BLaER1 treated with 17β-estradiol and CSF1 and Interleukin-3, amounts not matched to agents 10 nM and 100 nM (cell line): ENCODE measurements around the gene ATXN1.
"Not testable (repeated sequence)": the region's sequence is repeated elsewhere in the genome, so short reads cannot be mapped to it uniquely, and the experiment has no call there.

Experiments used
- H3K27ac ChIP-seq, 11 experiments: shearing (Covaris generic); formaldehyde crosslinking; 2 replicates each; pipeline ENCODE4 v1.8.1; 2022
- H3K27me3 ChIP-seq, 11 experiments: shearing (Covaris generic); formaldehyde crosslinking; 2 replicates each; pipeline ENCODE4 v1.8.1; 2022
- H3K36me3 ChIP-seq, 11 experiments: shearing (Covaris generic); formaldehyde crosslinking; 2 replicates each; pipeline ENCODE4 v1.8.1; 2022
- H3K4me1 ChIP-seq, 10 experiments: shearing (Covaris generic); formaldehyde crosslinking; 2 replicates each; pipeline ENCODE4 v1.8.1; 2022
- H3K4me2 ChIP-seq, 11 experiments: shearing (Covaris generic); formaldehyde crosslinking; 2 replicates each; pipeline ENCODE4 v1.8.1; 2022
- H3K4me3 ChIP-seq, 10 experiments: shearing (Covaris generic); formaldehyde crosslinking; 2 replicates each; pipeline ENCODE4 v1.8.1; 2022
- H3K9ac ChIP-seq, 11 experiments: shearing (Covaris generic); formaldehyde crosslinking; 2 replicates each; pipeline ENCODE4 v1.8.1; 2022
- H3K9me3 ChIP-seq, 11 experiments: shearing (Covaris generic); formaldehyde crosslinking; replicated peaks in 1 of 11; 2 replicates each; pipeline ENCODE4 v1.8.1; 2022
- H4K20me1 ChIP-seq, 11 experiments: shearing (Covaris generic); formaldehyde crosslinking; 2 replicates each; pipeline ENCODE4 v1.8.1; 2022
- Cebpa-rat ChIP-seq, 11 experiments: shearing (Covaris generic); IDR thresholded peaks; 2 replicates each; pipeline ENCODE4 v1.8.1; 2022

ATXN1 gene

GRCh38 chr6:16618962-16619361 lies 142.3 kb downstream of the ATXN1 start:
- no peak overlapping the region for H3K4me2 ChIP-seq
- no peak for TF ChIP-seq Cebpa-rat (IDR thresholded peaks at IDR 0.05)
- H3K4me3 ChIP-seq, result no peak overlapping the region
- H3K9ac ChIP-seq, result no peak overlapping the region
- H3K9me3 ChIP-seq, result no peaks in the 10 kb centered on the region
- peaks cover 0 to 24% (median 0%) of the 10 kb centered on the region in 11 experiments; a peak in 3 of 22 replicates for H3K36me3 ChIP-seq
- peaks cover 0 to 50% (median 0%) of the 10 kb centered on the region in 11 experiments; a peak in 4 of 22 replicates for H4K20me1 ChIP-seq
- H3K27me3 ChIP-seq, result no peaks in the 10 kb centered on the region
- H3K4me1 ChIP-seq, result no peaks in the 10 kb centered on the region
- no peak overlapping the region for H3K27ac ChIP-seq

DNA sequence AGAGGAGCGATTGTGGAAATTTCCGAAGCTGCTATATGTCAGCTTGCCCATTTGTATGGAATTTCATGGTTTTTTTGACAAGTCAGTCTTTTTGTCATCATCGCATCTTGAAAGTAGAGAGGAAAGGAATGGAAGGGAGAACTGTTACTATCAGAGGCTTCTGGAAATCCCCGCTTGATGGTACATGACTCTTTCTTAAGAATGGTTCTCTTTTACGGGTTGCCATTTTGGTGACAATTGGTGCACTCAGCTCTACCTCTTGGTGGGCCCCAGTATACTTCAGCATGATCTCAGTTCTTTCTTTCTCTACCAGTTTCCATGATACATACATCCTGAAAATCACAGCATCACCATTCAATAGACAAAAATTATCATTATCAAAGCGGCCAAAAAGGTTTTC lies 146.0 kb downstream of the ATXN1 start:
- H3K4me2 ChIP-seq, H3K4me1 ChIP-seq, H3K27me3 ChIP-seq, H3K4me3 ChIP-seq, H3K27ac ChIP-seq, H3K9ac ChIP-seq, H3K9me3 ChIP-seq: not testable (repeated sequence)
- Histone ChIP-seq H3K36me3 (peaks cover 0 to 36% (median 0%) of the 10 kb centered on the region in 11 experiments; a peak in 3 of 22 replicates), H4K20me1 (peaks cover 0 to 29% (median 0%) of the 10 kb centered on the region in 11 experiments; a peak in 3 of 22 replicates)

DNA sequence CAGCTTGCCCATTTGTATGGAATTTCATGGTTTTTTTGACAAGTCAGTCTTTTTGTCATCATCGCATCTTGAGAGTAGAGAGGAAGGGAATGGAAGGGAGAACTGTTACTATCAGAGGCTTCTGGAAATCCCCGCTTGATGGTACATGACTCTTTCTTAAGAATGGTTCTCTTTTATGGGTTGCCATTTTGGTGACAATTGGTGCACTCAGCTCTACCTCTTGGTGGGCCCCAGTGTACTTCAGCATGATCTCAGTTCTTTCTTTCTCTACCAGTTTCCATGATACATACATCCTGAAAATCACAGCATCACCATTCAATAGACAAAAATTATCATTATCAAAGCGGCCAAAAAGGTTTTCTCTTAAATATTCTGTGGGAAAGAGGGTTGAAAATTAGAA lies 147.1 kb downstream of the ATXN1 start:
- H3K9me3 ChIP-seq, H3K4me3 ChIP-seq, H3K27me3 ChIP-seq, H3K27ac ChIP-seq, H3K9ac ChIP-seq, H3K4me1 ChIP-seq, H3K4me2 ChIP-seq: not testable (repeated sequence)
- Histone ChIP-seq H4K20me1 (peaks cover 0 to 26% (median 0%) of the 10 kb centered on the region in 11 experiments; a peak in 4 of 22 replicates), H3K36me3 (peaks cover 0 to 44% (median 0%) of the 10 kb centered on the region in 11 experiments; a peak in 4 of 22 replicates)

DNA sequence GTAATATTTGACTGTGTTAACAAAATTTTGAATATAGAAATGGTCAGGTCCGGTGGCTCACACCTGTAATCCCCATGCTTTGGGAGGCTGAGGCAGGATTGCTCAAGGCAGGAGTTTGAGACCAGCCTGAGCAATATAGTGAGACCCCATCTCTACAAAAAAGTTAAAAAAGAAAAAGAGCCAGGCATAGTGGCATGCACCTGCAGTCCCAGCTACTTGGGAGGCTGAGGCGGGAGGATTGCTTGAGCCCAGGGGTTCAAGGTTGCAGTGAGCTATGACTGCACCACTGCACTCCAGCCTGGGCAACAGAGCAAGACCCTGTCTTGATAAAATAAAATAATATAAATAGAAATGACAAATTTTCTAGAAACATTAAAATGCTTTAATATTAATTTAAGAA lies 147.8 kb downstream of the ATXN1 start:
- not testable (repeated sequence) for H3K9me3 ChIP-seq, H3K4me1 ChIP-seq, H3K4me3 ChIP-seq, H3K27me3 ChIP-seq, H3K9ac ChIP-seq, H3K27ac ChIP-seq, H3K4me2 ChIP-seq
- Histone ChIP-seq H4K20me1 (peaks cover 0 to 25% (median 0%) of the 10 kb centered on the region in 11 experiments; a peak in 4 of 22 replicates), H3K36me3 (peaks cover 0 to 50% (median 0%) of the 10 kb centered on the region in 11 experiments; a peak in 4 of 22 replicates)

DNA sequence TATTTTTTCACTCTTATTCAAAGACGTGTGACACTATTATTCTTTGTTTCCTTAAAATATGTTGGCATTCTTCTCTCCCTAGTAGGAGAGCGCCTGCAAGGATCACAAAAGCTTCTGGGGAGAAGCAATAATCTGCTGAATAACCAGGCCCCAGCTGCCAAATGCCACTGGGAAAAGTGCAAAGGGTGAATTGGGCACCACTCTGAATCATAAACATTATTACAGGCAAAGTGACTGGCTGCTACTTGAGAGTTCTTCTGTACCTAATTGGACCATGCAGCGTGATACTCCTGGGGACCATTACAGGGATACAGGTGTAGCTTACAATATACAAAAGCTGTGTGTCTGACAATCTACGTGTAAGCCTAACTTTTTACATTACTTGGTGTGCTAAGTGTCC lies 152.8 kb downstream of the ATXN1 start:
- no peaks in the 10 kb centered on the region for H3K4me1 ChIP-seq
- H3K4me2 ChIP-seq, result no peak overlapping the region
- H3K9me3 ChIP-seq, result peaks cover 0 to 7% (median 0%) of the 10 kb centered on the region in 11 experiments; a peak in 2 of 22 replicates
- no peak overlapping the region for H3K27ac ChIP-seq
- H4K20me1 ChIP-seq, result peaks cover 0 to 39% (median 0%) of the 10 kb centered on the region in 11 experiments; a peak in 6 of 22 replicates
- no peak overlapping the region for H3K9ac ChIP-seq
- H3K36me3 ChIP-seq, result peaks cover 0 to 82% (median 0%) of the 10 kb centered on the region in 11 experiments; a peak in 9 of 22 replicates
- peaks cover 0 to 5% (median 0%) of the 10 kb centered on the region in 11 experiments; a peak in 2 of 22 replicates for H3K27me3 ChIP-seq
- no peak for TF ChIP-seq Cebpa-rat (IDR thresholded peaks at IDR 0.05)
- H3K4me3 ChIP-seq, result no peak overlapping the region

GRCh38 chr6:16602035-16602434 lies 159.2 kb downstream of the ATXN1 start:
- H3K4me3 ChIP-seq, result no peak overlapping the region
- H4K20me1 ChIP-seq, result peaks cover 0 to 80% (median under 1%) of the 10 kb centered on the region in 11 experiments; a peak in 7 of 22 replicates
- peaks cover 16 to 49% (median 33%) of the 10 kb centered on the region in 10 experiments for H3K4me1 ChIP-seq
- H3K4me2 ChIP-seq, result peak overlapping the region in 4 of 11 experiments; percentile 3 to 24 (median 12); a peak in 2 of 22 replicates
- TF ChIP-seq Cebpa-rat (IDR thresholded peaks at IDR 0.05), result no peak
- no peak overlapping the region for H3K27ac ChIP-seq
- H3K9ac ChIP-seq, result no peak overlapping the region
- H3K9me3 ChIP-seq, result peaks cover 0 to 21% (median 0%) of the 10 kb centered on the region in 11 experiments; a peak in 6 of 22 replicates
- H3K27me3 ChIP-seq, result peaks cover 0 to 37% (median 0%) of the 10 kb centered on the region in 11 experiments; a peak in 9 of 22 replicates
- peaks cover 0 to 76% (median 0%) of the 10 kb centered on the region in 11 experiments; a peak in 8 of 22 replicates for H3K36me3 ChIP-seq

DNA sequence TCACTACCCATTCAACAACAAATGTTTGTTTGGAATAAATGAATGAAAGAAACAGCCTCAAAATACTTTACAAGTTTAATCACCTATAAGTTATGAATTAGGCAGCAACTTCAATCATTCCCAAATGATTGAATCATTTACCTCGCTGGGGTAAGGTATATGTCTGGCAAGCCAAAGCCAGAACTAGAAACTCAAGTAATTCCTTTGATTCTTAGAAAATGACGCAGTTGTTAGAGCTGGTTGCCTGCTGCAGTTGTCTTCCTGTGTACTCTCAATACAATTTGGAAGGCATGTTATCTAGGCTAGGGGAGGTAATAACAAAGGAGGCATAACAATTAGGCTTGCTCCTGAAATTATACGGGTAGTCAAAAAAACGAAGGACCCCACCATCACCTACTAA lies 160.6 kb downstream of the ATXN1 start:
- peaks cover 0 to 94% (median 3%) of the 10 kb centered on the region in 11 experiments; a peak in 8 of 22 replicates for H4K20me1 ChIP-seq
- peaks cover 0 to 73% (median 0%) of the 10 kb centered on the region in 11 experiments; a peak in 8 of 22 replicates for H3K36me3 ChIP-seq
- H3K4me1 ChIP-seq, result peaks cover 21 to 63% (median 46%) of the 10 kb centered on the region in 10 experiments
- no peak overlapping the region for H3K4me3 ChIP-seq
- no peak overlapping the region for H3K27ac ChIP-seq
- peak overlapping the region; percentile 6 to 68 (median 55); a peak in 19 of 22 replicates for H3K4me2 ChIP-seq
- H3K27me3 ChIP-seq, result peaks cover 0 to 45% (median 0%) of the 10 kb centered on the region in 11 experiments; a peak in 9 of 22 replicates
- no peak for TF ChIP-seq Cebpa-rat (IDR thresholded peaks at IDR 0.05)
- H3K9ac ChIP-seq, result no peak overlapping the region
- peaks cover 0 to 21% (median 0%) of the 10 kb centered on the region in 11 experiments; a peak in 6 of 22 replicates for H3K9me3 ChIP-seq

DNA sequence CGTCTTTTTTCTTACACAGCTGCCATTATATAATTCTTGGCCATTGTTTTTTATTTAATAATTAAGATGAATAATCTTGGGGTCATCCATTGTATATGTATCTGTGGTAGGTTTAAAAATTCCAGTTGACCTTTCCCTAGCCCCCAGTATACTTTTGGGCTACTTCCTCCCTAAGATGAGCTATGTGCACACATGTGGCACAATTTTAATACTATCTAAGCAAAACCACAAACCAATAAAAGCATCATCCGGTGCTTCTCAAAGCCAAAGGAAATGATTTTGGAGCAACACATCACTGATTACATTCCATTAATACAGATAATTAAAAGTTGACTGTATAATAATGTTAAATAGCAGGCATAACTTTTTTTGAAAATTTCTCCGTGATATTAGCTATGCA lies 161.2 kb downstream of the ATXN1 start:
- H3K4me2 ChIP-seq, result peak overlapping the region; percentile 6 to 68 (median 55); a peak in 21 of 22 replicates
- H3K9me3 ChIP-seq, result peaks cover 0 to 21% (median 0%) of the 10 kb centered on the region in 11 experiments; a peak in 6 of 22 replicates
- H3K27ac ChIP-seq, result no peak overlapping the region
- H3K9ac ChIP-seq, result no peak overlapping the region
- no peak overlapping the region for H3K4me3 ChIP-seq
- peaks cover 28 to 69% (median 53%) of the 10 kb centered on the region in 10 experiments for H3K4me1 ChIP-seq
- peaks cover 0 to 45% (median 0%) of the 10 kb centered on the region in 11 experiments; a peak in 9 of 22 replicates for H3K27me3 ChIP-seq
- peaks cover 0 to 96% (median 3%) of the 10 kb centered on the region in 11 experiments; a peak in 8 of 22 replicates for H4K20me1 ChIP-seq
- peaks cover 0 to 70% (median 0%) of the 10 kb centered on the region in 11 experiments; a peak in 8 of 22 replicates for H3K36me3 ChIP-seq
- no peak for TF ChIP-seq Cebpa-rat (IDR thresholded peaks at IDR 0.05)

DNA sequence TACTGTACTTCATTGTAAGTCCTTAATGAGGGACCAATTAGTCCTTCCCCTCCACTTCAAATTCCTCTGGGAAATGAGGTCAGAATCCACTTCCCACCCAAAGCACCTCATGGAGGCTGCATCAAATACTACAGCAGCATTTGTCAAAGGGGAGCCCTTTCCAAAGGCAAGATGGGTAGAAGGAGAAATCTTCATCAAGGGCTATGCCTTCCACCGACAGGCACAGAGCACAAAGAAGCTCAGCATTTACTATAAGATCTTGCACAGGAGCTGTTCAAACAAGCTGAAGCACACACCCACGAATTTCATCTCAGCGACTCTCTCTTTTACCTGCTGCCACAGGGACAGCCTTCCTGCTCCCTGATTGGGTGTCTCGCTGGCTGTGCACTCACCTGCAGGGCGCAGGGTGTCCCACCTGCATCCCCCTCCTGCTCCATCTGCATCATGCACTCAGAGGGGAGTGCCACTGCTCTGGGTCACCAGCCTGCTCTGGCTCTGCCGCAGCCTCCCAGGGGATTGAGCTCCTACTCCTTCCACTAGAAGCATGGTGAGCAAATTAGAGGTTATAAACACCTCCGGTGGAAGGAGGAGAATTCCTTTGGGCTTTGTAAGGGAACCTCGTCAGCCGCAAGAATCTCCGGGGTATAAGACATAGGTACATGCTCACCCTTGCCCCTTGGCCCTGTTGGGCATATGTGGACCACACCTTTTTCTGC lies 164.5 kb downstream of the ATXN1 start:
- no peak overlapping the region for H3K4me3 ChIP-seq
- H3K4me2 ChIP-seq, result peak overlapping the region in 9 of 11 experiments; percentile 17 to 82 (median 69); a peak in 17 of 22 replicates
- H4K20me1 ChIP-seq, result peaks cover 0 to 65% (median 3%) of the 10 kb centered on the region in 11 experiments; a peak in 8 of 22 replicates
- peaks cover 0 to 34% (median 0%) of the 10 kb centered on the region in 11 experiments; a peak in 9 of 22 replicates for H3K27me3 ChIP-seq
- no peak for TF ChIP-seq Cebpa-rat (IDR thresholded peaks at IDR 0.05)
- peaks cover 0 to 39% (median 0%) of the 10 kb centered on the region in 11 experiments; a peak in 5 of 22 replicates for H3K36me3 ChIP-seq
- no peak overlapping the region for H3K27ac ChIP-seq
- H3K4me1 ChIP-seq, result peaks cover 43 to 86% (median 72%) of the 10 kb centered on the region in 10 experiments
- H3K9ac ChIP-seq, result no peak overlapping the region
- peaks cover 0 to 13% (median 6%) of the 10 kb centered on the region in 11 experiments; a peak in 5 of 22 replicates for H3K9me3 ChIP-seq
